ENCODE measurements around the gene RASEF.
"Not testable (repeated sequence)": the region's sequence is repeated elsewhere in the genome, so short reads cannot be mapped to it uniquely, and the experiment has no call there.

The RASEF gene

GRCh38 chr9:82969291-82969690 is 93.7 kb downstream of the RASEF start:
- no peak for DNase-seq (ENCODE audit: low read depth)

- no peak for DNase-seq (ENCODE audit: low read depth)
These were observed 94.1 kb downstream of the RASEF start for GRCh38 chr9:82968816-82969215.

- DNase-seq (ENCODE audit: low read depth): no peak
These were observed 94.6 kb downstream of the RASEF start for GRCh38 chr9:82968388-82968787.

- DNase-seq (ENCODE audit: low read depth): no peak
These were observed 101.3 kb downstream of the RASEF start for GRCh38 chr9:82961504-82962125.

- no peak for DNase-seq (ENCODE audit: low read depth)
These were observed 105.2 kb downstream of the RASEF start for GRCh38 chr9:82957529-82958379.

- no peak for DNase-seq (ENCODE audit: low read depth)
These were observed 113.7 kb downstream of the RASEF start for GRCh38 chr9:82949203-82949602.

GRCh38 chr9:82940376-82940775 is 122.6 kb downstream of the RASEF start:
- no peak for DNase-seq (ENCODE audit: low read depth)

GRCh38 chr9:82939451-82939850 is 123.5 kb downstream of the RASEF start:
- no peak for DNase-seq (ENCODE audit: low read depth)

GRCh38 chr9:82938426-82939218 is 124.3 kb downstream of the RASEF start:
- no peak for DNase-seq (ENCODE audit: low read depth)

- DNase-seq (ENCODE audit: low read depth): not testable (repeated sequence)
These were observed 126.4 kb downstream of the RASEF start for GRCh38 chr9:82936561-82936960.

GRCh38 chr9:82934949-82935348 is 128.0 kb downstream of the RASEF start:
- no peak for DNase-seq (ENCODE audit: low read depth)

GRCh38 chr9:82934025-82934424 is 128.9 kb downstream of the RASEF start:
- not testable (repeated sequence) for DNase-seq (ENCODE audit: low read depth)

GRCh38 chr9:82930116-82930515 is 132.8 kb downstream of the RASEF start:
- no peak for DNase-seq (ENCODE audit: low read depth)

All from activated T-helper 1 cell treated with Interleukin-2 at 50 U/mL for 16 hours (primary cell).